ENCODE data around the gene SIGLEC1. TPM values are rescaled to one million over a fixed set of nuclear protein-coding genes. Genes with fewer than 3 reads are reported as not detected.

Gene SIGLEC1
- total RNA-seq, 2 donors from 2014 or later: 12.2 to 45.5 TPM

- Histone ChIP-seq H3K9me3 (no peaks in the 10 kb centered on the region), H3K4me3 (no peak overlapping the region), H3K36me3 (no peaks in the 10 kb centered on the region), H3K4me1 (ENCODE audit: control insufficient read depth in 1 of 2, low read depth in 2 of 2) (no peaks in the 10 kb centered on the region), H3K27ac (no peak overlapping the region), H3K27me3 (replicated peaks; ENCODE audit: insufficient read depth) (no peaks in the 10 kb centered on the region)
- ATAC-seq (ENCODE audit: insufficient number of reproducible peaks, low FRiP score, low read depth): no peak
- TF ChIP-seq CTCF (IDR thresholded peaks at IDR 0.05): no peak
- no peak for DNase-seq (ENCODE audit: low spot score)
Observed at GRCh38 chr20:3719046-3719445, 6.6 kb upstream of the SIGLEC1 start.

GRCh38 chr20:3716195-3716834 is 3.9 kb upstream of the SIGLEC1 start:
- no peak for DNase-seq (ENCODE audit: low spot score)
- Histone ChIP-seq H3K27ac (no peak overlapping the region), H3K4me1 (ENCODE audit: control insufficient read depth in 1 of 2, low read depth in 2 of 2) (no peaks in the 10 kb centered on the region), H3K9me3 (no peaks in the 10 kb centered on the region), H3K27me3 (replicated peaks; ENCODE audit: insufficient read depth) (no peaks in the 10 kb centered on the region), H3K36me3 (no peaks in the 10 kb centered on the region), H3K4me3 (no peak overlapping the region)
- TF ChIP-seq CTCF (IDR thresholded peaks at IDR 0.05): peak; percentile 27
- ATAC-seq (ENCODE audit: insufficient number of reproducible peaks, low FRiP score, low read depth): no peak

GRCh38 chr20:3714092-3714491 is 1.7 kb upstream of the SIGLEC1 start:
- TF ChIP-seq CTCF (IDR thresholded peaks at IDR 0.05): no peak
- no peak for DNase-seq (ENCODE audit: low spot score)
- Histone ChIP-seq H3K27me3 (replicated peaks; ENCODE audit: insufficient read depth) (no peaks in the 10 kb centered on the region), H3K4me3 (no peak overlapping the region), H3K9me3 (no peaks in the 10 kb centered on the region), H3K4me1 (ENCODE audit: control insufficient read depth in 1 of 2, low read depth in 2 of 2) (peaks cover 0 to 4% of the 10 kb centered on the region in 2 donors), H3K27ac (no peak overlapping the region), H3K36me3 (no peaks in the 10 kb centered on the region)
- ATAC-seq (ENCODE audit: insufficient number of reproducible peaks, low FRiP score, low read depth): no peak

- Histone ChIP-seq H3K4me1 (ENCODE audit: control insufficient read depth in 1 of 2, low read depth in 2 of 2) (peaks cover 4 to 12% of the 10 kb centered on the region in 2 donors), H3K36me3 (no peaks in the 10 kb centered on the region), H3K9me3 (no peaks in the 10 kb centered on the region), H3K27ac (no peak overlapping the region), H3K27me3 (replicated peaks; ENCODE audit: insufficient read depth) (no peaks in the 10 kb centered on the region), H3K4me3 (peak overlapping the region; percentile 31)
- no peak for TF ChIP-seq CTCF (IDR thresholded peaks at IDR 0.05)
- ATAC-seq (ENCODE audit: insufficient number of reproducible peaks, low FRiP score, low read depth) (no peak), DNase-seq (ENCODE audit: low spot score) (no peak)
Observed at GRCh38 chr20:3711484-3711941, 887 bp downstream of the SIGLEC1 start.

- Histone ChIP-seq H3K27me3 (replicated peaks; ENCODE audit: insufficient read depth) (no peaks in the 10 kb centered on the region), H3K4me1 (ENCODE audit: control insufficient read depth in 1 of 2, low read depth in 2 of 2) (peaks cover 4 to 12% of the 10 kb centered on the region in 2 donors), H3K9me3 (no peaks in the 10 kb centered on the region), H3K27ac (no peak overlapping the region), H3K36me3 (no peaks in the 10 kb centered on the region), H3K4me3 (peak overlapping the region; percentile 31)
- no peak for DNase-seq (ENCODE audit: low spot score)
- peak; percentile 96 for TF ChIP-seq CTCF (IDR thresholded peaks at IDR 0.05)
- no peak for ATAC-seq (ENCODE audit: insufficient number of reproducible peaks, low FRiP score, low read depth)
Observed at GRCh38 chr20:3710703-3711483, 1.5 kb downstream of the SIGLEC1 start.
